ENCODE measurements around the gene PLCH1. TPM values are rescaled to one million over a fixed set of nuclear protein-coding genes. Genes with fewer than 3 reads are reported as not detected.
"Not testable (repeated sequence)": the region's sequence is repeated elsewhere in the genome, so short reads cannot be mapped to it uniquely, and the experiment has no call there.

Gene PLCH1
- total RNA-seq, 6 donors from 2014 or later, result 7.7 to 26.3 (median 13.6) TPM

- Histone ChIP-seq H3K9me3 (no peaks in the 10 kb centered on the region), H3K36me3 (no peaks in the 10 kb centered on the region), H3K4me3 (no peak overlapping the region), H3K27me3 (no peaks in the 10 kb centered on the region), H3K27ac (no peak overlapping the region), H3K4me1 (peaks cover 0 to 16% (median 3%) of the 10 kb centered on the region in 4 donors)
- TF ChIP-seq POLR2A (IDR thresholded peaks at IDR 0.05), result no peak
- no peak for TF ChIP-seq CTCF (IDR thresholded peaks at IDR 0.05)
- TF ChIP-seq EP300 (IDR thresholded peaks at IDR 0.05), result no peak
- no peak for TF ChIP-seq POLR2AphosphoS5 (IDR thresholded peaks at IDR 0.05)
- ATAC-seq (ENCODE audit: low FRiP score in 2 of 2) (peak in 1 of 2 donors; percentile 30), DNase-seq (no peak)
- 90 to 93% methylated on average over 3 of the region's 3 CpGs for WGBS, 2 donors
These were observed 110.7 kb downstream of the PLCH1 start for GRCh38 chr3:155634121-155634719.

GRCh38 chr3:155631323-155632019 lies 113.4 kb downstream of the PLCH1 start:
- DNase-seq (no peak), ATAC-seq (ENCODE audit: low FRiP score in 2 of 2) (no peak)
- WGBS, 2 donors, result 52 to 62% methylated on average over 7 of the region's 7 CpGs
- no peak for TF ChIP-seq POLR2AphosphoS5 (IDR thresholded peaks at IDR 0.05)
- no peak for TF ChIP-seq CTCF (IDR thresholded peaks at IDR 0.05)
- TF ChIP-seq POLR2A (IDR thresholded peaks at IDR 0.05), result no peak
- no peak for TF ChIP-seq EP300 (IDR thresholded peaks at IDR 0.05)
- H3K9me3 ChIP-seq, result no peaks in the 10 kb centered on the region
- H3K27me3 ChIP-seq, result no peaks in the 10 kb centered on the region
- no peaks in the 10 kb centered on the region for H3K36me3 ChIP-seq
- peak overlapping the region in 1 of 4 donors; percentile 12 for H3K27ac ChIP-seq
- peak overlapping the region in 1 of 4 donors; percentile 10 for H3K4me3 ChIP-seq
- peaks cover 0 to 4% (median 0%) of the 10 kb centered on the region in 4 donors for H3K4me1 ChIP-seq

- Histone ChIP-seq H3K4me1 (peaks cover 0 to 4% (median 0%) of the 10 kb centered on the region in 4 donors), H3K27ac (no peak overlapping the region), H3K36me3 (no peaks in the 10 kb centered on the region), H3K9me3 (no peaks in the 10 kb centered on the region), H3K27me3 (no peaks in the 10 kb centered on the region), H3K4me3 (no peak overlapping the region)
- ATAC-seq (ENCODE audit: low FRiP score in 2 of 2) (no peak), DNase-seq (no peak)
- TF ChIP-seq POLR2A (IDR thresholded peaks at IDR 0.05) (no peak), CTCF (IDR thresholded peaks at IDR 0.05) (no peak), POLR2AphosphoS5 (IDR thresholded peaks at IDR 0.05) (no peak), EP300 (IDR thresholded peaks at IDR 0.05) (no peak)
- 67 to 78% methylated on average over 5 of the region's 5 CpGs for WGBS, 2 donors
These were observed 115.3 kb downstream of the PLCH1 start for GRCh38 chr3:155629556-155629955.

GRCh38 chr3:155629056-155629455 lies 115.8 kb downstream of the PLCH1 start:
- Histone ChIP-seq H3K9me3 (no peaks in the 10 kb centered on the region), H3K36me3 (no peaks in the 10 kb centered on the region), H3K4me1 (peaks cover 0 to 4% (median 0%) of the 10 kb centered on the region in 4 donors), H3K4me3 (no peak overlapping the region), H3K27me3 (no peaks in the 10 kb centered on the region), H3K27ac (no peak overlapping the region)
- TF ChIP-seq POLR2A (IDR thresholded peaks at IDR 0.05), result no peak
- no peak for TF ChIP-seq CTCF (IDR thresholded peaks at IDR 0.05)
- no peak for TF ChIP-seq EP300 (IDR thresholded peaks at IDR 0.05)
- TF ChIP-seq POLR2AphosphoS5 (IDR thresholded peaks at IDR 0.05), result no peak
- ATAC-seq (ENCODE audit: low FRiP score in 2 of 2) (no peak), DNase-seq (no peak)
- 74 to 84% methylated on average over 4 of the region's 4 CpGs for WGBS, 2 donors

GRCh38 chr3:155622647-155623046 lies 122.2 kb downstream of the PLCH1 start:
- H3K9me3 ChIP-seq; H3K27me3 ChIP-seq; DNase-seq; H3K4me1 ChIP-seq; H3K27ac ChIP-seq; H3K4me3 ChIP-seq; H3K36me3 ChIP-seq; ATAC-seq (ENCODE audit: low FRiP score in 2 of 2): not testable (repeated sequence)
- 52 to 54% methylated on average over 3 of the region's 3 CpGs for WGBS, 2 donors

GRCh38 chr3:155620552-155620951 lies 124.3 kb downstream of the PLCH1 start:
- not testable (repeated sequence) for ATAC-seq (ENCODE audit: low FRiP score in 2 of 2); H3K9me3 ChIP-seq; H3K36me3 ChIP-seq; DNase-seq; H3K27me3 ChIP-seq; H3K4me1 ChIP-seq; H3K4me3 ChIP-seq; H3K27ac ChIP-seq
- 59 to 79% methylated on average over 3 to 5 of the region's 5 CpGs for WGBS, 2 donors
